GM19452 (cell line): ENCODE measurements around the gene CDK16.

Experiments
- ATAC-seq: cut with Tn5 transposase; IDR thresholded peaks from one replicate; pipeline ENCODE4 v1.9.1; 2021; ENCODE audit not compliant: unreplicated experiment

CDK16 gene

DNA sequence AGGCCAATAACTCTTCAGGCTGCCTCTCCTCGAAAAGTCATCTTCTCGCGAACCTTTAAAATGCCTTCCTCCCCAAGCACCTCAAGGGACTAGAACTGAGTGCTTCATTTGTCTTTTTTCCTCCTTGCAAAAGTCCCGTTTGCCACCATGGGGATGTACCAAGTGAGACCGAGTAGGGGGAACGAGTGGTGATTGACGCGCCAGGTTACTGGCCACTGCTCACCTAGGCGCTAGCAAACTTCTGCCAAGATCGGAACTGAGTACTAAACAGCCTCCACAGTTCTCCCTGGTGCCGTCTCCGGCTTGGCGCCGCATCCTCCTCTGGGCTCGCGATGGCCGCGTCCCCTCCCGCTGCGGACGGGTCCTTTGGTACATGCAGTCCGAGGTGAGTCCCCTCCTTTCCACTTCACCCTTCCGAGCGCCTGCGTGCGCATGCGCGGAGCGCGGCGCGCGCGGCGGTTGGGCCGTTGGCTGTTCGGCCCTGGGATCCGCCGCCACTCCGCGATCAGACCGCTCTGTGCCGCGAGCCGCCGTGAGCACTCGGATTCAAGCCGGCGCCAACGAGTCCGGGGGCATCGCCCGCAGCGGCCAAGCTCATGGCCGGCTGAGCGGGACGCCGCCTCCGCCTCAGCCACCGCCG lies at the start of gene CDK16:
Gene CDK16 (plus strand): TSS at position 402 of the 640 bp plus-strand sequence. CDS start 4,877 bp downstream, outside the sequence.
- ATAC-seq, result peak; percentile 44

DNA sequence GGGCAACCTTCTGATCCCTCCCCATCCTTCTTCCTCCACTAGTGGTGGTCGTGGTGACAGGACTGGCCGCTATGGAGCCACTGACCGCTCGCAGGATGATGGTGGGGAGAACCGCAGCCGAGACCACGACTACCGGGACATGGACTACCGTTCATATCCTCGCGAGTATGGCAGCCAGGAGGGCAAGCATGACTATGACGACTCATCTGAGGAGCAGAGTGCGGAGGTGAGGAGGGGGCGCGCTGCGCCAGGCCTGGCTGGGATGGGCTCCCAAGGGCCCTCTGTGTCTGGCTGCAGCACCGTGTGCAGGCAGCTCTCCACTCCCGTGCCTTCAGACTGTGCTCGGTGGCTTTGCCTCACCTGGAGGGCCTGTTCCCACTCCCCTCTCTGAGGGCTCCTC lies 49.2 kb upstream of the CDK16 start:
- ATAC-seq, result no peak

DNA sequence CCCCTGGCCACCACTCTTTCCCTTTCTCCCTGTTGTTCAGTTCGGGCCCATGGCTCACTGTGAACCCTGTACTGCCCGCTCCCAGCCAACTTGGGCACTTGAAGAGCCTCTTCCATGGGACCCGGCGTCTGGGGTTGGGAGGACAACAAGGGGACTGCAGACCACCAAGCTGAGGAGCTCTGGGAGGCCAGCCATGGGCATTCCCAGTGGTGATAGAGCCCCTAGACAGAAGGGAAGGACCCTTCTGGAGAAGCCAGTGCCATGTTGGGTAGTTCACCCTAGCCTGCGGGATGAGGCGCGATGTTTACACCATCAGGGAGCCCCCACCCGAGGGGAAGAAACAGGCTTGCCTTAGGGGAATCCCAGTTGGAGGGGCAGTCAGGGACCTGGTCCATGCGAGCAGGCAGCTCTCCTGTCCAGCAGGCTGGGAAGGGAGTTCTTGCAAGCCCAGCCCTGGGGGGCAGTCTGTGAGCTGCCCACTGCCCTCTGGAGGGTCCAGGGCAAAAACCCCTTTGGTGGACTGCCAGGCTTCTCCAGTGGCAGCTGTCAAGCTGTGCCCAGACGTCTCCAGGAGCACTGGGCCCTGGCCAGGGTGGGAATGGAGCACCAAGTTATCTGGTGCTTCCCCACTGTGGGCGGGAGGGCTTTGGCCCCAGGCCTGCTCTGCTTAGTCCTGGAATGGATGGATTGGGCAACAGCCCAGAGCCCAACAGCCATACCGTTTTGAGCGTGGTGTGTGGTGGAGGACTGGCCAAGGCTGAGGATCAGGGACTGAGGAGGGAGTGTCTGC lies 48.6 kb upstream of the CDK16 start:
- ATAC-seq, result no peak

DNA sequence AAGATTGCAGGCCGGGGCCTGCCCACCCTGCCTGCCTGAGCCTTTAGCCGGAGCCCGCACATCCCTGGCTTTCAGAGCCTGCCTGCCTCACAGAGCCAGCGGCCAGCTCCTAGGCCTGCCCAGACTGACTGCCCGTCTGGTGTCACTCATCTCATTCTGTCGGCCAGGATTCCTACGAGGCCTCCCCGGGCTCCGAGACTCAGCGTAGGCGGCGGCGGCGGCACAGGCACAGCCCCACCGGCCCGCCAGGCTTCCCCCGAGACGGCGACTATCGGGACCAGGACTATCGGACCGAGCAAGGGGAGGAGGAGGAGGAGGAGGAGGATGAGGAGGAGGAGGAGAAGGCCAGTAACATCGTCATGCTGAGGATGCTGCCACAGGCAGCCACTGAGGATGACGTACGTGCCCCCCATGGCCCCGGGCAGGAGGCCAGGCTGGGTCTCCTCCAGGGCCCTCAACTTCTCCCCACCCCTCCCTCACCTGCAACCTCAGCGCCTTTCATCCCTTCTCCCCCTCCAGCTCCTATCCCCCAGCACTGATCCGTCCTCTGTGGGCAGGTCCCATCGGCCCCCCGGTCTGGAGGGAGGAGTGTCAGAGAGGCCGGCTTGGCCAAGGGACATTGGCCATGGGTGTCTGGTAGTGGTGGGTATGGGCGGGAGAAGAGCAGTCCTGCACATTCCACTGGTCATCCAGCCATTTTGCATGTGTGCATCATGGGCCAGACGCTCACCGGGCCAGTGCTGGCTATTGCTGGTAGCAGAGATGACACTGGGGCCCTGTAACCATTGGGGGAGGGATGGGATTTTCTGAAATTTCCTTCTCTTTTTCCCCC lies 47.4 kb upstream of the CDK16 start:
- ATAC-seq, result no peak

DNA sequence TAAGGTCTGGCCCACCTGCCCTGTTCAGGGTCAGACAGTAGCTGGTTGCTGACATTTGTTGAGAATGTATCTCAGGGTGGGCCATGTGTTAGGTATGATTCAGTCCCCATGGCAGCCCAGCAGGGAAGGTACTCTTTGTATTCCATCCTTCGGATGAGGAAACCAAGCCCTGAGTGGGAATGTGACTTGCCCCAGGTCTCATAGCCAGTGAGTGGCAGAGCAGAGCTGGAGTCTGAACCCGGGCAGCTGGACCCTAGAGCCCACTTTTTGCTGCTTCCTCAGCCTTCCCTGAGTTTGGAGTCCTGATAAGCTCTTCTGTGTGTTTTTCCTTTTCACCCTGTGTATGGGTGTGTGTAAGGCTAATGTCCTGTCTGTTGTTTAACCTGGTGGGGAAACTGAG lies 46.5 kb upstream of the CDK16 start:
- ATAC-seq, result no peak

DNA sequence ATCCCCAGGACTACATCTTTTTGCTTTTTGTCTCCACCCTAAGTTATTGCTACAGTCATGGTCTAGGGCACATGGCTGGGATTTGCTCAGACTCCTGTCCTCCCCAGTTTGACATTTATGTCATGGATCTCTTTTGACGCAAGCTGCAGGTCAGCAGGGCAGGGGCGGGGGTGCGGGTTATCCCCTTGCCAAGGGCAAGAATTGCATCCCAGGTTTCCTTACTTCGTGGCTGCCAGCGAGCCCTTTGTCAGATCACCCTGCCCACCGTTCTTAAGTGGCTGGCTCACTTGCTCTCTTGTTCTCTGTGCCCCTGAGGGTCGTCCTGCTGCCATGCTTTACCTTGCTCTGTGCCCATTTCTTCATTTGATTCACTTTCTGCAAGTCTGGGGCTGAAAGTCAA lies 45.9 kb upstream of the CDK16 start:
- no peak for ATAC-seq

DNA sequence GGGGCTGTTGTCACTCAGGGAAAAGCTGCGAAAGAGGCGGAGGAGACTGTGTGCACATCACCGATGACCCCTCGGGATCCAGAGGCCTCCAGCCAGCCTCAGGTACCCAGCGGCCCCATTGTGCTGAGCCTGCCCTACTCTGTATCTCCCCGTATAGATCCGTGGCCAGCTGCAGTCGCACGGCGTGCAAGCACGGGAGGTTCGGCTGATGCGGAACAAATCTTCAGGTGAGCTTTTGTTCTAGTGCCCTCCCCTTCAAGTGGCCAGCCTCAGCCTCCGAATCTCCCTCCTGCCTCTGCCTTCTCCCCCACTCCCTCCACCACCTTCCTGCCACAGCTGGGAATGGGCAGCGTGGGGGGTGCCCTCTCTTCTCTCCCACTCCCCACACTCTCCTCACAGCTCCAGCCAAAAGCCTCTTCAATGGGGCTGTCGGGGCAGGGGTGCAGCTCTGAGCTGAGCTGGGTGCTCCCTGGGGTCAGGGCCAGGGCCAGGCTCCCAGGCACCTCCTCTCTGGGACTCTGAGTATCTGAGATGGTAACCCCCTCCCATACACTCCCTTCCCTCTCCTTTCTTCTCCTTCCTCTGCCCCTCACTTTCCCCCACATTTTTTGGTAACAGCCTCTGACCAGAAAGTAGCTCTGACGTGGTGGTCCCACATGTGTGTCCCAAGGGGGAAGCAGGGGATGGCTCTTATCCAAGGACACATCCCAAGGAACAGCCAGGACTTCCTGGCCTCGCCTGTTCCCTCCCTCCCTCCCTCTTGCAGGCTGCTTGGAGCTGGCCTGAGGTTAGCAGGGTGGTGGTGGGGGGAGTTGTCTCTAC lies 45.3 kb upstream of the CDK16 start:
- no peak for ATAC-seq

DNA sequence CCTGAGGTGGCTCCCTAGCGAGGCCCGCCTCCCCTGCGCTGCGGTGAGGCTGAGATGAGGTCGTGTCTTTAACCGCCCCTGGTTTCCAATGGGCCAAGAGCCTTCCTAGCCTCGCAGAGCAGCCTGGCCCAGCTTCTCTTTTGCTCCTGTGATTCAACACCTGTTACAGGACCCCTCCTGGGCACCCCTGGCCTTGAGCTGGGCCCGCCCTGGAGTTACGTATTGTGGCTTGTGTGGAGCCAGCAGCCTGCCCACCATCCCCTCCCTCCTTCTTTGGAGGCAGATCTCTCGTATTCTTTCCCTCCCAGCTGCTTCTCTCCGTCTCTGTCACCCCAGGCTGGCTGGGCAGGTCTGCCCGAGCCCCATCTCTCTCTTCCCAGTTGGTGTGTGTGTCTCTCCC lies 44.1 kb upstream of the CDK16 start:
- no peak for ATAC-seq

DNA sequence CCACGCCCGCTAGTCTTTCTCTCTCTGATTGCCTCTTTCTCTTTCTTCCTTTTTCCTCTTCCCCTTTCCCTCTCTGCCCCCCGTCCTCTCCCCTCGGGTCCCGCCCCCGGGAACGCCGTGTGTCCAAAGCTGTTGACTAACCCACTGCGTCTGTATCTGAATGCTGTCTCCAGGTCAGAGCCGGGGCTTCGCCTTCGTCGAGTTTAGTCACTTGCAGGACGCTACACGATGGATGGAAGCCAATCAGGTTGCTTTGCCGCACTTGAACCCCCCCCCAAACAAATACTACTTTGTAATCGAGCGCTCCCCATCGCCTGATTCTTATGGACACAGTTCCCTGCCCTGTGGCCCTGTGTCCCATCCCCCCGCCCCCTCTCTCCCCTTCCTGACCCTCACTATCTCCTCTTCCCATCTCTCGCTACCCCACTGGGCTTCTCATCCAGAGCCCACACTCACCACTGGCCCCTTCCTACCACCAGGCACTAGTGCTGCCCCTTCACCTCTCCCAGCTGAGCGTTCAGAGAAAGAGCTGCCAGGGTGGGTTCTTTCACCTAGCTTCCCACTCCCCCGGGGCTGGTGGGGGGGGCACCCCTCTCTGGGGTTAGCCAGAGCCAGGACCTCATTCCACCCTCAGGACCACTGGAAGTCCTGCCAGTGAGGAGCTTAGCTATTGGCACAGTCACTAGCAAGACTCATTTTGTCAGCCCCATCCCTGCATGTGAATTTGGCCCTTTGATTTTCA lies 43.5 kb upstream of the CDK16 start:
- ATAC-seq, result no peak

DNA sequence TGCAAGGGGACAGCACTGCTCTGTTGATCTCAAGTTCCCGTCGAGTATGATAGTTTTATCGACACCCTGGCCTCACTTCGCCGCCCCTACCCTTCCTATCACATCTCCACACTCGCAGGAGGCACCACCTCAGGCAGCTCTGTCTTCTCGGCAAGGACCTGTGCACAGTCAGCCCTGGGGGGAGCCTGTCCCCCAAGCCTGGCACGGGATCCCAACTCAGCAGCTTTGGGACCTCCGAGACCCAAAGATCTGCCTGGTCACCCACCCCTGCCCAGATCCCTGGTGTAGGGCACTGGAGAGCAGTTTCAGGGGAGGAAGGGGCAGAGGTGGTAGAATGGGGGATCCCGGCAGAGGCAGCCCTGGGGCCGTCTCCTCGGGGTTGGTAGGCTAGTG lies 42.9 kb upstream of the CDK16 start:
- ATAC-seq, result no peak

DNA sequence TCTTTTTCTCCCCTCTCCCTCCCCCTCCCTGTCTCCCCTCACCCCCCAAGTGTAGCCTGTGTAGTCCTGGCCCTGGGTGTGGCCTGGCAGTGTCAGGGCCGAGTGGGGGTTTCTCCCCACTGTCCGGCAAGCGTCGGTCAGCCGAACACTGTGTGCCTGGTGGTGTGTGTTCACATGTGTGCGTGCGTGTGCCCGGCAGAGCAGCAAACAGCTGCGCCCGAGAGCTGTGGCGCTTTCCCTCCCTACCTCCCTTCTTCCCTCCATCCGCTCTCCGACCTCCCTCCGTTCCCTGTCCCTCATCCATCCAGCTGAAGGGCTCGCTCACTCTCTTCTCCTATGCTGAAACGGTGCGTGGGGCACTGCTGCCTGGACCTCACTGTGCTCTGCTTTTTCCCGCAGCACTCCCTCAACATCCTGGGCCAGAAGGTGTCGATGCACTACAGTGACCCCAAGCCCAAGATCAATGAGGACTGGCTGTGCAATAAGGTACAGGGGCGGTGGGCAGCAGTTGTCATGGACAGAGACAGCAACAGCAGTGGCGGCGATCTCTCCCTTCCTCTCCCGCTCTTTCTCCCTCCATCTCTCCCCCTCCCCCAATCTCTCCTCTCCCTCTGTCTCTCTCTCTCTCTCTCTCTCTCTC lies 42.3 kb upstream of the CDK16 start:
- ATAC-seq, result no peak

DNA sequence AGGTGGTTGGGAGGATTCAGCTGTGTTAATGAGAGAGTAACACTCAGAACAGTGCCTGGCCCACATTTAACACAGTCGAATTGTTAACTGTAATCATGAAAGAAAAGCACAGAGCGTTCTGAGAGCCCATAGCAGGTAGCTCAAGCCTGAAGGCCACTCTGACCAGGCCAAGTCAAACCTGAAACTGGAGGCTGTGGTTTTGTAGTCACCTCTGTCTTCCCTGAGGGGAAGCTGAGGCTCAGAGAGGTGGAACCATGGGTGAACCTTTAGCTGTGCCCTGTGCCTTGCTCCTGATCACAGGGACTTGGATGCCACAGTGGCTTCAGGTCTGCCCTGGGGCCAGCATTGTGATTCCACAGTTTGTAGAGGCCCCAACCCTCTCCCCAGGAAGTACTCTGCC lies 41.4 kb upstream of the CDK16 start:
- ATAC-seq, result no peak

DNA sequence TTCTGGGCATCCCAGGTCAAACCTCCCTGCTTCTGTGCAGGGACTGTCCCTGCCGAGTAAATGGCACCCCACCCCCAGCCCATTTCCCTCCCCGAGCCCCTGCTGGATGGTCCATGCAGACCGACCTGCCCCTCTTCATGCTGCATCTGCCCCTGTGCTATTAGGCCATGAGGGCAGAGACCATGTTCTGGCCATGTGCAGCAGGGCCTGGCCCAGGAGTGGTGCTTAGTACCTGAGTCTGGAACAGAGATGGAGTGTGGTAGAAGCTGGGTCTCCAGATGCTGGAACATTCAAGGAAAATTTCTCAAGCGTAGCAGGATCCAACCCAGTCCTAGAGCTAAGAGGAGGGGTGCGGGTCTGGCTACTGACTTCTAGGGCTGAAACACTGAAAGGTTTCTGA lies 40.1 kb upstream of the CDK16 start:
- ATAC-seq, result no peak

DNA sequence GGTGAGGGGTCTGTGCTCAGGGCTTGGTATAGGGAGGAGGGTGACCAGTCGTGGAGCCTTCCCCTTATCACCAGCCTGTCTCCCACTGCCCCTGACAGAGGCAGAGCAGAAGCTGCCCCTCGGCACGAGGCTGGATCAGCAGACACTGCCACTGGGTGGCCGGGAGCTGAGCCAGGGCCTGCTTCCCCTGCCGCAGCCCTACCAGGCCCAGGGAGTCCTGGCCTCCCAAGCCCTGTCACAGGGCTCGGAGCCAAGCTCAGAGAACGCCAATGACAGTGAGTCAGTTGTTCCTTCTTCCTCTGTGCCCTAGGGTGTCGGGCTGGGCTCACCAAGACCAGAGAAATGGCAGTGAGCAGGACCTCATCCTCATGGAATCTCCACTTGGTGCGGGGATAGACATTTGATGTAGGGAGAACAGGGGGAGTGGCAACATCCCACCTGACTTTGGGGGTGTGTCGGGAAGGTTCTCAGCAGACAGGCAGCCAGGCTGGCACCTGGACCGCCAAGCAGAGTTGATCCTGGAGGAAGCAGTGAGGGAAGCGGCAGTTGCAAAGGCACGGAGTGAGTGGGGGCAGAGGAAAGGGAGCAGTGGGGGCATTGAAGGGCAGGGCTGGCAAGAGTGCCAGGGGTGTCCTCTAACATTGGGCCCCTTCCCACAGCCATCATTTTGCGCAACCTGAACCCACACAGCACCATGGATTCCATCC lies 39.1 kb upstream of the CDK16 start:
- no peak for ATAC-seq

DNA sequence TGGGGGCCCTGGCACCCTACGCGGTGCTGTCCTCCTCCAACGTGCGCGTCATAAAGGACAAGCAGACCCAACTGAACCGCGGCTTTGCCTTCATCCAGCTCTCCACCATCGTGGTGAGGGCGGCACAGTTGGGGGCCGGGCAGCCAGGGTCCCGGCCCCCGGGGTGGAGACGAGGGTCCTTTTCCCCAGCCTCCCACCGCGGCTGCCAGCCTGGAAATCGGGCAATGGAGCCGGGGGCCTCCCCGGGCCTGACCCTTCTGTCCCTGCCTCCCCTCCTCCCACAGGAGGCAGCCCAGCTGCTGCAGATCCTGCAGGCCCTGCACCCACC lies 38.6 kb upstream of the CDK16 start:
- ATAC-seq, result no peak

DNA sequence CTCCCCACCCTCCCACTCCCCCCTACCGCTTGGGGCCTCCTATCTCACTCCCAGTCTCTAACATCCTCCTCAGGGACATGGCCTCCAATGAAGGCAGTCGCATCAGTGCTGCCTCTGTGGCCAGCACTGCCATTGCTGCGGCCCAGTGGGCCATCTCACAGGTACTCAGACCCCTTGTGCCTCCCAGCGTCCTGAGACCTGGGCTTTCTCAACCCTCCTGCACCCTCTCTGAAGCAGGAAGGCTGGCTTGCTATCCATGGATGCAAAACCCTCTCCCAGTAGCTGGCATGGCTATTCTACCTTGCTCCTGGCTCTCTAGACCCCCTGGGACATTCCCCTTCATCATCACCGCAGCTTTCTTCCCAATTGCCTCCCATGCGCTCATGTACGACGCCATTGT lies 38.1 kb upstream of the CDK16 start:
- no peak for ATAC-seq

DNA sequence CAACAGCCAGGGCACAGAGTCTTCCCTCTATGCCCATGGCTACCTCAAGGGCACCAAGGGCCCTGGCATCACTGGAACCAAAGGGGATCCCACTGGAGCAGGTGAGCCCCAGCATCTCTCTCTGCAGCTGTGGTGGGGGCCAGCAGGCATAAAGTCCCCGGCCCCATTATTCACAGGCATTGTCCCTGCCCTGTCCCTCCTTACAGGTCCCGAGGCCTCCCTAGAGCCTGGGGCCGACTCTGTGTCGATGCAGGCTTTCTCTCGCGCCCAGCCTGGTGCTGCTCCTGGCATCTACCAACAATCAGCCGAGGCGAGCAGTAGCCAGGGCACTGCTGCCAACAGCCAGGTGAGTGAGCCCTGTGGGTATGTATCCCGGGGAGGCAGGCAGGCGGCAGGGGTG lies 37.2 kb upstream of the CDK16 start:
- no peak for ATAC-seq

DNA sequence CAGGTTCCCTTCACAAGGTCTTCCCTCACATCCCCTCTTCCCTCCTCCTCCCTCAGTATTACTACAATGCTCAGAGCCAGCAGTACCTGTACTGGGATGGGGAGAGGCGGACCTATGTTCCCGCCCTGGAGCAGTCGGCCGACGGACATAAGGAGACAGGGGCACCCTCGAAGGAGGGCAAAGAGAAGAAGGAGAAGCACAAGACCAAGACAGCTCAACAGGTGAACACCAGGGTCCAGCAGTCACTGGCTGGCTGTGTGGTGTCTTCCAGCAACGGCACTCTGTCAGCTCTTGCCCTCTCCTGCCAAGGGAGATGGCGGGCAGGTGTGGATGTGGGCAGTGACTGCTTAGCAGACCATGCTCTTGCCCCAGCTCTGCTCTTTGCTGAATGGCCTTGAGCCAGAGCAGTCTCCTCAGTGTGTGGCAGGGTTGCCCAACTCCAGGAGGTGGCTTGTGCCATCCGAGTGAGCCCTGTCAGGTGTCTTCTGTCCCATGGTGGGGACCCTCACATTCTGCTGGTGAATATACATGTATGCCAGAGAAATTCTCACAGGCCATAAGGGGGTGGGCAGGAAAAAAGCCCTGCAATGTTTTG lies 36.3 kb upstream of the CDK16 start:
- no peak for ATAC-seq

DNA sequence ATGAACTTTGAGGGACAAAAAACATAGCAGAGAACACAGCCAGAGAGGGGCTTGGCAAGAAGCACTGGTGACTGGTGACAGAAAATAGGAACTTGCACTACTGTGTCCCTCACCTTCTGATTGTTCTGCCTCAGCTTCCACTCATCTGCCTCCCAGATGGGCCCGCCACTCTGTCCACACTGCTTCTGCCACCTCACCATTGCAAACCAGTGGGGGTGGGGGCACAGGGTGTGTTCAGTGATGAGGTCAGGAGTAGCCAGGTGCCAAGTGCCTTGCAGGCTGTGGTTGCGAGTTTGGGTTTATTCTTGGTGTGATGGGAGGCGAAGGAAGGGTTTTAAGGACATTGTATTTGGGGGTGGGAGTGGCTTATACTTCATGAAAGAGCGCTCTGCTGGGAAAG lies 34.0 kb upstream of the CDK16 start:
- no peak for ATAC-seq
